Mucosa of descending colon (tissue), 3 donors: ENCODE data around the gene PLEKHG5. TPM values are rescaled to one million over a fixed set of nuclear protein-coding genes. Genes with fewer than 3 reads are reported as not detected.

Experiments
- ATAC-seq: fragments of 200-7000 bp; cut with Tn5 transposase; one replicate; pipeline ENCODE4 v1.9.1; 2020; ENCODE audit warnings: mild to moderate bottlenecking, moderate library complexity
- DNase-seq, 3 donors: peaks; one replicate each; pipeline ENCODE4 v3.0.0-alpha.2; 2020
- H3K36me3 ChIP-seq: fragments of 200-600 bp; one replicate; pipeline ENCODE4 v1.8.0; 2021; ENCODE audit warnings: low read depth, mild to moderate bottlenecking
- H3K4me1 ChIP-seq: fragments of 200-600 bp; one replicate; pipeline ENCODE4 v1.8.0; 2021; ENCODE audit warnings: low read depth, mild to moderate bottlenecking
- H3K4me3 ChIP-seq: fragments of 200-600 bp; one replicate; pipeline ENCODE4 v1.8.0; 2021; ENCODE audit warnings: mild to moderate bottlenecking
- H3K9me3 ChIP-seq: fragments of 200-600 bp; one replicate; pipeline ENCODE4 v1.8.0; 2021; ENCODE audit warnings: mild to moderate bottlenecking
- CTCF ChIP-seq: fragments of 200-600 bp; IDR thresholded peaks from one replicate; pipeline ENCODE4 v1.8.0; 2022; ENCODE audit warnings: antibody characterized with exemption, mild to moderate bottlenecking
- intact Hi-C, 2 donors: fragments of 100-400 bp; cut with DNase I in 1 of 2; cut with micrococcal nuclease in 1 of 2; formaldehyde crosslinking; loops; one replicate each; pipeline versions ENCODE4 v1.11.0 to v1.11.1; 2022; cut with DNase I, micrococcal nuclease
- total RNA-seq, 3 donors: library from RNA; stranded (reverse); fragmentation: NEBNext Ultra II Directional in 2 of 3; extraction: Animal tissue kit (Norgen Biotek cat#: 25700) in 2 of 3; gene quantifications; one replicate each; pipeline versions ENCODE4 v1.2.1 to v1.2.4, GENCODE V29; 2021 to 2023
- donor health status: DM: no; HTN: no; CAD: no; lungs with moderate emphysema.
- donor health status: DM: no; HTN: no; CAD: no.
- donor health status: DM: no; HTN: yes; CAD: no.

The PLEKHG5 gene
- total RNA-seq, 3 donors from 2014 or later: 20.1 to 32.9 (median 20.2) TPM

- Histone ChIP-seq H3K4me3 (no peak overlapping the region), H3K36me3 (no peaks in the 10 kb centered on the region), H3K4me1 (no peaks in the 10 kb centered on the region), H3K9me3 (no peaks in the 10 kb centered on the region)
- TF ChIP-seq CTCF: no peak
- intact Hi-C loops: no loop called here
- DNase-seq (no peak), ATAC-seq (no peak)
Measured at GRCh38 chr1:6510493-6510892, 19.0 kb upstream of the PLEKHG5 start.

GRCh38 chr1:6509919-6510291, 18.4 kb upstream of the PLEKHG5 start:
- intact Hi-C loops: no loop called here
- DNase-seq (no peak), ATAC-seq (no peak)
- Histone ChIP-seq H3K4me3 (no peak overlapping the region), H3K36me3 (no peaks in the 10 kb centered on the region), H3K4me1 (no peaks in the 10 kb centered on the region), H3K9me3 (no peaks in the 10 kb centered on the region)
- no peak for TF ChIP-seq CTCF

GRCh38 chr1:6509220-6509918, 17.9 kb upstream of the PLEKHG5 start:
- no peak for ATAC-seq
- H3K4me3 ChIP-seq: no peak overlapping the region
- DNase-seq: no peak
- TF ChIP-seq CTCF: no peak
- intact Hi-C loops: no loop called here
- no peaks in the 10 kb centered on the region for H3K4me1 ChIP-seq
- no peaks in the 10 kb centered on the region for H3K36me3 ChIP-seq
- no peaks in the 10 kb centered on the region for H3K9me3 ChIP-seq

- TF ChIP-seq CTCF: no peak
- Histone ChIP-seq H3K4me1 (no peaks in the 10 kb centered on the region), H3K9me3 (no peaks in the 10 kb centered on the region), H3K36me3 (no peaks in the 10 kb centered on the region), H3K4me3 (no peak overlapping the region)
- intact Hi-C loops: no loop called here
- DNase-seq (no peak), ATAC-seq (no peak)
Measured at GRCh38 chr1:6508816-6509189, 17.3 kb upstream of the PLEKHG5 start.

GRCh38 chr1:6508154-6508815, 16.8 kb upstream of the PLEKHG5 start:
- no peaks in the 10 kb centered on the region for H3K4me1 ChIP-seq
- H3K9me3 ChIP-seq: no peaks in the 10 kb centered on the region
- no peak for ATAC-seq
- no peak for TF ChIP-seq CTCF
- DNase-seq: no peak
- no peaks in the 10 kb centered on the region for H3K36me3 ChIP-seq
- intact Hi-C loops: no loop called here
- no peak overlapping the region for H3K4me3 ChIP-seq
